Ascending aorta (tissue), 2 donors: ENCODE data around the gene DEDD. TPM values are rescaled to one million over a fixed set of nuclear protein-coding genes. Genes with fewer than 3 reads are reported as not detected.

ENCODE experiments used
- DNase-seq, 2 donors: peaks; one replicate each; pipeline ENCODE4 v3.0.0-alpha.2; 2019; ENCODE audit warnings: low spot score in 2 of 2
- H3K27ac ChIP-seq, 2 donors: fragments of 200-600 bp; sonication (generic); one replicate each; pipeline ENCODE4 v1.5.1; 2016 to 2017; ENCODE audit warnings: mild to moderate bottlenecking in 1 of 2
- H3K27me3 ChIP-seq: fragments of 200-600 bp; sonication (generic); one replicate; pipeline ENCODE4 v1.5.1; 2017
- H3K36me3 ChIP-seq, 2 donors: fragments of 200-600 bp; sonication (generic); one replicate each; pipeline ENCODE4 v1.5.1; 2016
- H3K4me1 ChIP-seq, 2 donors: fragments of 200-600 bp; sonication (generic); one replicate each; pipeline ENCODE4 v1.5.1; 2016 to 2017; ENCODE audit warnings: mild to moderate bottlenecking in 1 of 2
- H3K4me3 ChIP-seq, 2 donors: fragments of 200-600 bp; sonication (generic); one replicate each; pipeline ENCODE4 v1.5.1; 2016 to 2017; ENCODE audit warnings: mild to moderate bottlenecking in 1 of 2
- H3K9me3 ChIP-seq, 2 donors: fragments of 200-600 bp; sonication (generic); one replicate each; pipeline ENCODE4 v1.5.1; 2016
- intact Hi-C: fragments of 100-400 bp; cut with DNase I; formaldehyde crosslinking; loops from one replicate; pipeline ENCODE4 v1.15.1; 2023
- total RNA-seq: library from RNA; depleted of rRNA; stranded (reverse); fragments of >200 nt; gene quantifications from one replicate; pipeline ENCODE4 v1.1.0, GENCODE V29; 2016
- TF ChIP-seq, protein P1 (sequence below), 3 experiments: fragments of 200-600 bp in 2 of 3; fragments of 450-650 bp in 1 of 3; sonication (generic) in 2 of 3; IDR thresholded peaks; one replicate each; pipeline ENCODE4 v1.5.1; 2016 to 2019; ENCODE audit warnings: antibody characterized with exemption in 3 of 3, mild to moderate bottlenecking in 1 of 3, moderate library complexity in 1 of 3

The DEDD gene
- total RNA-seq, 1 donor from 2014 or later: 27.8 TPM

DNA sequence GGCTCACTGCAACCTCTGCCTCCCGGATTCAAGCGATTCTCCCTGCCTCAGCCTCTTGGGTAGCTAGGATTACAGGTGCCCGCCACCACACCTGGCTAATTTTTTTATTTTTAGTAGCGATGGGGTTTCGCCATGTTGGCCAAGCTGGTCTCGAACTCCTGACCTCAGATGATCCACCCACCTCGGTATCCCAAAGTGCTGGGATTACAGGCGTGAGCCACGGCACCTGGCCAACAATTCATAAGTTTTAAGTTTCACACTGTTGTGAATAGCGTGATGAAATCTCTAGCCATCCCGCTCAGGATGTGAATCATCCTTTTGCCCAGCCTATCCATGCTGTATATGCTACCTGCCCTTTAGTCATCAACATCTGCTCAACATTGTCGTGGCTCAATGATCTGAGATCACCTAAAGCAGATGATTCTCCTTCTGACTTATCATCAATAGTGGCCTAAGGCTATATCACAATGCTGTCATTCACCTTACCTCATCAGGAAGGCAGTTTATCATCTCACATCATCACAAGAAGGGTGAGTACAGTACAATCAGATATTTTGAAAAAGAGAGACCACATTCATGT is 17.2 kb downstream of the DEDD start:
- TF ChIP-seq, protein P1, sequence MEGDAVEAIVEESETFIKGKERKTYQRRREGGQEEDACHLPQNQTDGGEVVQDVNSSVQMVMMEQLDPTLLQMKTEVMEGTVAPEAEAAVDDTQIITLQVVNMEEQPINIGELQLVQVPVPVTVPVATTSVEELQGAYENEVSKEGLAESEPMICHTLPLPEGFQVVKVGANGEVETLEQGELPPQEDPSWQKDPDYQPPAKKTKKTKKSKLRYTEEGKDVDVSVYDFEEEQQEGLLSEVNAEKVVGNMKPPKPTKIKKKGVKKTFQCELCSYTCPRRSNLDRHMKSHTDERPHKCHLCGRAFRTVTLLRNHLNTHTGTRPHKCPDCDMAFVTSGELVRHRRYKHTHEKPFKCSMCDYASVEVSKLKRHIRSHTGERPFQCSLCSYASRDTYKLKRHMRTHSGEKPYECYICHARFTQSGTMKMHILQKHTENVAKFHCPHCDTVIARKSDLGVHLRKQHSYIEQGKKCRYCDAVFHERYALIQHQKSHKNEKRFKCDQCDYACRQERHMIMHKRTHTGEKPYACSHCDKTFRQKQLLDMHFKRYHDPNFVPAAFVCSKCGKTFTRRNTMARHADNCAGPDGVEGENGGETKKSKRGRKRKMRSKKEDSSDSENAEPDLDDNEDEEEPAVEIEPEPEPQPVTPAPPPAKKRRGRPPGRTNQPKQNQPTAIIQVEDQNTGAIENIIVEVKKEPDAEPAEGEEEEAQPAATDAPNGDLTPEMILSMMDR (IDR thresholded peaks at IDR 0.05): no peak

DNA sequence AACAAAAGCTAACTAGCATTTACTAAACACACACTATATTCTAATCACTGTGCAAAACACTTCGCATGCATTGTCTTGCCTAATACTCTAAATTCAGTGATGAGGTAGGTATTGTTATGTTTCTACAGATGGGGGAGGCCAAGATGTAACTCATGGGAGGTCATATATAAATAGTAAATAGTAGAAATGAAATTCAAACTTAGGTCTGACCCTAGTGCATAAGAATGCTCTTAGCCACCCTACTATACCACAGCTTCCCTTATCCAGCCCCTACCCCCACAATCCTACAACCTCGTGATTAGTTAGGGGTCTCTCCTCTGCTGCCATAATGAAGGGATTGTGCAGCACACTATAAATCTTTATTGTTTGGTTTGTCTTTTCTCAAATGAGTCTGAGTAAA is 17.9 kb downstream of the DEDD start:
- Histone ChIP-seq H3K9me3 (no peaks in the 10 kb centered on the region), H3K4me1 (peaks cover 10 to 22% of the 10 kb centered on the region in 2 donors), H3K27ac (no peak overlapping the region), H3K27me3 (no peaks in the 10 kb centered on the region), H3K4me3 (no peak overlapping the region), H3K36me3 (no peaks in the 10 kb centered on the region)
- intact Hi-C loops: no loop called here
- TF ChIP-seq, protein P1 (IDR thresholded peaks at IDR 0.05): no peak
- no peak for DNase-seq

More for the DNA sequence above, 17.2 kb downstream of the DEDD start:
- Histone ChIP-seq H3K27ac (no peak overlapping the region), H3K4me1 (peaks cover 10 to 26% of the 10 kb centered on the region in 2 donors), H3K9me3 (no peaks in the 10 kb centered on the region), H3K4me3 (no peak overlapping the region), H3K27me3 (no peaks in the 10 kb centered on the region), H3K36me3 (peaks cover 1 to 5% of the 10 kb centered on the region in 2 donors)
- intact Hi-C loops: loop anchor here (5.0 kb wide), 2 partner anchors 68 to 272 kb away; partner anchors contain the start of gene USF1
- DNase-seq: no peak

DNA sequence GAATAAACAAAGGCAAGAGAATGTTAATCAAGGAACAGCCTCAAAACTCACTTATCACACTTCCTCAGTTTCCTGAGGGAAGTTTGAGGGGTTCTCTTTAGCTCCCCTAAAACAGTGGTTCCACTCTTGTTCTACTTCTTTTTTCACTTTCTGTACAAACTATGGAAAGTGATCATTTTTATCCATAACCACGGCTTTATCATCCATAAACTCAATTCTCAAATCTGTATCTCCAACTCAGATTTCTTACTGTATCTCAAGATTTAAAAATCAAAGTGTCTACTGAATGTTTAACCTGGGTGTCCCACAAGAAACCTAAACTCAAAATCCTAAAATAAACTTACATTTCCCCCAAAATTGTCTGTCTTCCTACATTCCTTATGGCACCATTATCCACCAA is 18.6 kb downstream of the DEDD start:
- H3K9me3 ChIP-seq: no peaks in the 10 kb centered on the region
- TF ChIP-seq, protein P1 (IDR thresholded peaks at IDR 0.05): no peak
- no peak overlapping the region for H3K27ac ChIP-seq
- DNase-seq: no peak
- peaks cover 5 to 15% of the 10 kb centered on the region in 2 donors for H3K4me1 ChIP-seq
- no peak overlapping the region for H3K4me3 ChIP-seq
- intact Hi-C loops: no loop called here
- H3K27me3 ChIP-seq: no peaks in the 10 kb centered on the region
- no peaks in the 10 kb centered on the region for H3K36me3 ChIP-seq

DNA sequence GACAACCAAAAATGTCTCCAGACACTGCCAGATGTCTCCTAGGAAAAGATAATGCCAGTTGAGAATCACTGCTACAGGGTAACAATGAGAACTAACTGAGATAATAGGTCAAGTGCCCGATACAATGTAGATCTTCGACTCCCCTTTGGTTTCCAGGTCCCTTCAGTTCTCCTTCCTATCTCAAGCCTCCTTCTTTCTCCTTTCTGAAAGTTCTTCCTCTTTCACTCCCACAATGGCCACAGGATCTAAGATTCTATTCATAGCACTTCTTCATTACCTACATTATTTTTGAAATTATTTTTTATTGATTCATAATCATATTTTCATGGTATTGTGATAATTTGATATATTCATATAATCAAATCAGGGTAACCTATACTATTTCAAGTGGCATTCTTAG is 20.9 kb downstream of the DEDD start:
- Histone ChIP-seq H3K4me1 (peaks cover 0 to 6% of the 10 kb centered on the region in 2 donors), H3K36me3 (no peaks in the 10 kb centered on the region), H3K27ac (no peak overlapping the region), H3K27me3 (no peaks in the 10 kb centered on the region), H3K9me3 (no peaks in the 10 kb centered on the region), H3K4me3 (no peak overlapping the region)
- intact Hi-C loops: no loop called here
- TF ChIP-seq, protein P1 (IDR thresholded peaks at IDR 0.05): no peak
- DNase-seq: no peak

DNA sequence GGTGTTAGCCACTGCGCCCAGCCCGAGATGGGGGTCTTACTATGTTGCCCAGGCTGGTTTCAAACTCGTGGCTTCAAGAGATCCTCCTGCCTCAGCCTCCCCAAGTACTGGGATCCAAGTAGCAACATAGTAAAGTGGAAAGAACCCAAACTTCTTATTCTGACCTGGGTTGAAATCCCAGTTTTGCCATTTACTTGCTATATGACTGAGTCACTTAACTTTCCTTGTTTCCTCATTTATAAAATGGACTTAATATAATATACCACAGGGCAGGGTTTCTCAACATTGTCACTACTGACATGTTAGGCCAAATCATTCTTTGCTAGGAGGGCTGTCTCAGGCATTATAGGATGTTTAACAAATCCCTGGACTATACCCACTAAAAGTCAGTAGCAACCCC is 21.4 kb downstream of the DEDD start:
- intact Hi-C loops: no loop called here
- no peaks in the 10 kb centered on the region for H3K9me3 ChIP-seq
- no peak for DNase-seq
- TF ChIP-seq, protein P1 (IDR thresholded peaks at IDR 0.05): no peak
- H3K4me1 ChIP-seq: peaks cover 0 to 2% of the 10 kb centered on the region in 2 donors
- no peaks in the 10 kb centered on the region for H3K27me3 ChIP-seq
- H3K4me3 ChIP-seq: no peak overlapping the region
- H3K27ac ChIP-seq: no peak overlapping the region
- no peaks in the 10 kb centered on the region for H3K36me3 ChIP-seq

DNA sequence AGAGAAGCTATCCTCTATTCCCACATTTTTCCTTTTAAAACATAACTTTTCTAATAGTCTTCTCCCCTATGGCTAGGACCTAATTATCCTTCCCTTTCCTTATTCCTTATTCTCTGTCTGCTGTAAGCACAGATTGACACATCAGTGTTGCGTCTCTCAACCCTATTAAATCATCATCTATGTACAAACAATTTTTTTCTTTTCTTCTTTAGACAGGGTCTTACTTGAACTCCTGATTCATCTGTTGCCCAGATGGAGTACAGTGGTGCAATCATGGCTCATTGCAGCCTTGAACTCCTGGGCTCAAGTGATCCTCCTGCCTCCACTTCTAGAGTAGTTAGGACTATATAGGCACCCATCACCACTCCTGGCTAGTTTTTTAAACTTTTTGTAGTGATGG is 26.0 kb downstream of the DEDD start:
- H3K9me3 ChIP-seq: no peaks in the 10 kb centered on the region
- intact Hi-C loops: no loop called here
- H3K27ac ChIP-seq: no peak overlapping the region
- no peaks in the 10 kb centered on the region for H3K27me3 ChIP-seq
- H3K4me1 ChIP-seq: no peaks in the 10 kb centered on the region
- H3K36me3 ChIP-seq: peaks cover 9 to 10% of the 10 kb centered on the region in 2 donors
- no peak for DNase-seq
- H3K4me3 ChIP-seq: no peak overlapping the region
- TF ChIP-seq, protein P1 (IDR thresholded peaks at IDR 0.05): no peak
